ENCODE results near the gene RTP5.

DNA sequence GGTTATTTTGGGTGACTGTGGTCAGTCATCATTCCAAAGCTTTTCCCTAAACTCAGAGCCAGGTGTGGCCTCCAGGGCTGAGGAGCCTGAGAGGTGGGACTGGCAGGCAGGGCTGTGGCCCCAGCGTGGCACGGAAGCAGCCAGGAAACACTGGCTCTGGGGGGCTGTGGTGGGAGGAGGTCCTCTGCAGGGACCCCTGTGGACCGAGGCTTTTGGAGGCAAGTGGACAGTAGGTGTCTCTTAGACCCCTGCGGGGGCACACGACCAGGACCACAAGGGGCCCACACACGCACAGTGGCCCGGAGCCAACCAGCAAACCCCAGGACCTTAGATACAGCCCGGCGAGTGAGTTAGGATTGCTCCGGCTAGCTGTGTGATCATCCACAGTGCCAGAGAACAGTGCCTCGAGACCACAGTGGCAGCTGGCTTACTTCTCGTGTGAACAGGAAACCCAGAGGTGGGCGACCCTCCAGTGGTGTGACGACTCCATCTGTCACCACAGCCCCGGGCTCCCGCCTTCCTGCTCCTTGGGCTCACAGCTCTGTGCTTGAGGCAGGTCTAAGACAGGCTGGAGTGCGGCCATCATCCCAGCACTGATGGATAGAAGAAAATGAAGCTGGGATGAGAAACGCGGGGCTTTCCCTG lies 1.6 kb upstream of the RTP5 start:
- TF ChIP-seq CTCF (IDR thresholded peaks at IDR 0.05): no peak
- no peak for TF ChIP-seq EZH2 (IDR thresholded peaks at IDR 0.05; ENCODE audit: borderline replicate concordance, insufficient read depth, low read depth, low read length, poor library complexity, severe bottlenecking)

All from B cell (primary cell).